Central memory CD4-positive, alpha-beta T cell (primary cell): ENCODE data around the gene NFE2L3.
A peak's percentile ranks its signal among the peaks of the same experiment; 100 is the strongest.
"Not testable (repeated sequence)": the region's sequence is repeated elsewhere in the genome, so short reads cannot be mapped to it uniquely, and the experiment has no call there.

Experiments
- DNase-seq: peaks from one replicate; pipeline ENCODE4 v3.0.0; 2022

Gene NFE2L3

DNA sequence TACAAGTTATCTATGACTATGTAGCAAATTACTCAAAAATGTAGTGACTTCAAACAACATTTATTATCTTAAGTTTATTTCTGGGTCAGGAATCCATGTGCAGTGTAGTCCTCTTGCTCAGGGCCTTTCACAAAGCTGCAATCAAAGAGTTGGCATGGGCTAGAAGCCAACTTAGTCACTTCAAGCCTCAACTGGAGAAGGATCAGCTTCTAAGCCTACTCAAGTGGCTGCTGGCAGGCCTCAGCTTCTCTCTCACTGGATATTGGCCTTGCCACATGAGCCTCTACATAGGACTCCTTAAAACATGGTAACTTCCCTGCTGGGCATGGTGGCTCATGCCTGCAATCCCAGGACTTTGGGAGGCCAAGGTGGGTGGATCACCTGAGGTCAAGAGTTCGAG is 5.0 kb upstream of the NFE2L3 start:
- DNase-seq: no peak

DNA sequence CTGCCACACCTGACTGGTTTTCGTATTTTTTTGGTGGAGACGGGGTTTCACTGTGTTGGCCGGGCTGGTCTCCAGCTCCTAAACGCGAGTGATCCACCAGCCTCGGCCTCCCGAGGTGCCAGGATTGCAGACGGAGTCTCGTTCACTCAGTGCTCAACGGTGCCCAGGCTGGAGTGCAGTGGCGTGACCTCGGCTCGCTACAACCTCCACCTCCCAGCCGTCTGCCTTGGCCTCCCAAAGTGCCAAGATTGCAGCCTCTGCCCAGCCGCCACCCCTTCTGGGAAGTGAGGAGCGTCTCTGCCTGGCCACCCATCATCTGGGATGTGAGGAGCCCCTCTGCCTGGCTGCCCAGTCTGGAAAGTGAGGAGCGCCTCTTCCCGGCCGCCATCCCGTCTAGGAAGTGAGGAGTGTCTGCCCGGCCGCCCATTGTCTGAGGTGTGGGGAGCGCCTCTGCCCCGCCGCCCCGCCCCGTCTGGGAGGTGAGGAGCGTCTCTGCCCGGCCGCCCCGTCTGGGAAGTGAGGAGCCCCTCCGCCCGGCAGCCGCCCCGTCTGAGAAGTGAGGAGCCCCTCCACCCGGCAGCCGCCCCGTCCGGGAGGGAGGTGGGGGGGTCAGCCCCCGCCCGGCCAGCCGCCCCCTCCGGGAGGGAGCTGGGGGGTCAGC is 4.2 kb upstream of the NFE2L3 start:
- DNase-seq: not testable (repeated sequence)

DNA sequence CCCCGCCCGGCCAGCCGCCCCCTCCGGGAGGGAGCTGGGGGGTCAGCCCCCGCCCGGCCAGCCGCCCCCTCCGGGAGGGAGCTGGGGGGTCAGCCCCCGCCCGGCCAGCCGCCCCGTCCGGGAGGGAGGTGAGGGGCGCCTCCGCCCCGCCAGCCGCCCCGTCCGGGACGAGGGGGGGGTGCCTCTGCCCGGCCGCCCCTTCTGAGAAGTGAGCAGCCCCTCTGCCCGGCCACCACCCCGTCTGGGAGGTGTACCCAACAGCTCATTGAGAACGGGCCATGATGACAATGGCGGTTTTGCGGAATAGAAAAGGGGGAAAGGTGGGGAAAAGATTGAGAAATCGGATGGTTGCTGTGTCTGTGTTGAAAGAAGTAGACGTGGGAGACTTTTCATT is 3.7 kb upstream of the NFE2L3 start:
- DNase-seq: not testable (repeated sequence)

DNA sequence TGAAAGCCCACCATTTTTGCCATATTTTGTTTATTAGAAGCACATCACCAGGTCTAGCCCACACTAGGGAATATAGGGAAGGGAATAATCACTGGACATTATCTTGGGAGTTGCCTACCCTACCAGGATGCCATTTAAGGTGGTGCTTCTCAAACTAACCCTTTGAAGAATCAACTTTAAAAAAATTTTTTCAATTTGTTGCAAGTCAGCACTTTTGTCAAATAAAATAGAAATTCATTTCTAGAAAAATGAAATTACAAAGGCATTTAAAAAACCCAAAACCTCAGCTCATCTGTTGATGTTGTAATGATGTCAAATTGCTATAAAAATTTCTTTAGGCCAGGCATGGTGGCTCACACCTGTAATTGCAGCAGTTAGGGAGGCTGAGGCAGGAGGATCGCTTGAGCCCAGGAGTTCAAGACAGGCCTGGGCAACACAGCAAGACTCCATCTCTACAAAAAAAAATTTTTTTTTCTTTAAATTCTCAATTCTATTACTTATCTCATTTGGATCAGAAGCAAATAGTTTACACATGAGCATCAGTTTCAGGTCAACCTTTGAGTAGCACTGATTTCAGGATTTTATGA is 2.5 kb upstream of the NFE2L3 start:
- DNase-seq: no peak

DNA sequence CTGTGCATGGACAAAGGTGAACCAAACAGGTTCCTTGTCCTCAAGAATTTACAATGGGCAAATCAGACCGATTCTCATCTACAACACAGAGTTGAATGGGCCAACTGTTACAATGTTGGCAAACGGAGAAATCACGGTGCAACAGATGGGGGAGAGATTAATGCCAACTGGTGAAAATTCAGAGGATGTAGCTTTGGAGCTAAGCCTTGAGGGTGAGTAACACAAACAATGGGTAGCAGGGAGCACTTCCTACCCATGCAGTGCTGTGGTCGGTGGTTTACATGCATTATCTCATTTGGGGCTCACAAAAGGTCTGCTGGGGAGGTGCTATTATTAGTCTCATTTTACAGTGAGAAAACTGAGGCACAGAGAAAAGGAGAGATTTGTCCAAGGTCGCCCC is 902 bp upstream of the NFE2L3 start:
- DNase-seq: no peak

DNA sequence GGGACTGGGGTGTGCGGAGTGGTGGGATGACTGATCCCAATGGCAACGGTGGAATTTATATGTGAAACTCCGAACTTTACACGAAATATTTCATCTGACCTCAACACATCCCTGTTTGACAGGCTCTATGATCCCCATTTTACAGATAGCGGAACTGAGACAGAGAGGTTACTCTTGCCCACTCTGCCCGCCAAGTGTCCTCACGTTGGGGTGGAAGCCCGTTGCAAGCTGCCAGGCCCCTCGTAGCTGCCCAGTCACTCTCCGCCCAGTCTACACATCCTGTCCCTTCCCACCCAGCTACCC is 397 bp upstream of the NFE2L3 start:
- DNase-seq: no peak

DNA sequence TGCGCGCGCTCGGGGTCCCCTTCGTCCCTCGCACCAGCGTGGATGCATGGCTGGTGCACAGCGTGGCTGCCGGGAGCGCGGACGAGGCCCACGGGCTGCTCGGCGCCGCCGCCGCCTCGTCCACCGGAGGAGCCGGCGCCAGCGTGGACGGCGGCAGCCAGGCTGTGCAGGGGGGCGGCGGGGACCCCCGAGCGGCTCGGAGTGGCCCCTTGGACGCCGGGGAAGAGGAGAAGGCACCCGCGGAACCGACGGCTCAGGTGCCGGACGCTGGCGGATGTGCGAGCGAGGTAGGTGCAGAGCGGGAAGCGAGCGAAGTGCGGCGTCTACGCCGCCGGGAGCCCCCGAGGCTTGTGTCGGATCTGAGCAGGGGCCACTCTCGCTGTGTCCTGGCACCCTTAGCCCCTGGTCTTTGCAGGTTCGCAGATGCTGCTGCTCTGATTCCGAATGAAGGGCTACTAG is 813 bp downstream of the NFE2L3 start:
- peak; percentile 36 for DNase-seq

DNA sequence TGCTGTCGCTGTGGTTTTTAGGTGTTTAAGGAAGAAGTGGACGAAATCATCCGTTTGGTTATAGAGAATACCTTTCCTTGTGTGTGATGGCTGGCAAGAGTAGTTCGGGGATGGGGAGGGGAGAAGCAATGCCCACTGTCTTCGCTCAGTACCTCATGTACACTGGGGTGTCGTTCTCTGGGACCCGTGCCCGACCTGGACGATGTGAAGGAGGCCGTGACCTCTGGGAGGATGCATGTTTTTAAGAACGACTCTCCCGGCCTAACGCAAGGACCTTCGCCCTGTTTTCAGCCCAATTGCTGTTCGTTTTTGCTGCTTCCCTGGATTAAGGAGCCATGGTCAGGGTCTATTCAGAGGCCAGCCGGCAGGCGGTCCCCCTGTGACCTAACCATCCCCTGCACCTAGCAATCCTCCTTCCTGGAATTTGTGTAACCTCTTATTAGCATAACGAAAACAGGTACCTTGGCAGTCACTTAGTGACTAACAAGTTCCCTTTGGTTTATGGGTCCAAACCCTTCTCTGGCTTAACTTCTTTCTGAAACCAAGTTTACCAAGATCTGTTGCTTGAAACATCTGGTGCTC is 1.3 kb downstream of the NFE2L3 start:
- no peak for DNase-seq

DNA sequence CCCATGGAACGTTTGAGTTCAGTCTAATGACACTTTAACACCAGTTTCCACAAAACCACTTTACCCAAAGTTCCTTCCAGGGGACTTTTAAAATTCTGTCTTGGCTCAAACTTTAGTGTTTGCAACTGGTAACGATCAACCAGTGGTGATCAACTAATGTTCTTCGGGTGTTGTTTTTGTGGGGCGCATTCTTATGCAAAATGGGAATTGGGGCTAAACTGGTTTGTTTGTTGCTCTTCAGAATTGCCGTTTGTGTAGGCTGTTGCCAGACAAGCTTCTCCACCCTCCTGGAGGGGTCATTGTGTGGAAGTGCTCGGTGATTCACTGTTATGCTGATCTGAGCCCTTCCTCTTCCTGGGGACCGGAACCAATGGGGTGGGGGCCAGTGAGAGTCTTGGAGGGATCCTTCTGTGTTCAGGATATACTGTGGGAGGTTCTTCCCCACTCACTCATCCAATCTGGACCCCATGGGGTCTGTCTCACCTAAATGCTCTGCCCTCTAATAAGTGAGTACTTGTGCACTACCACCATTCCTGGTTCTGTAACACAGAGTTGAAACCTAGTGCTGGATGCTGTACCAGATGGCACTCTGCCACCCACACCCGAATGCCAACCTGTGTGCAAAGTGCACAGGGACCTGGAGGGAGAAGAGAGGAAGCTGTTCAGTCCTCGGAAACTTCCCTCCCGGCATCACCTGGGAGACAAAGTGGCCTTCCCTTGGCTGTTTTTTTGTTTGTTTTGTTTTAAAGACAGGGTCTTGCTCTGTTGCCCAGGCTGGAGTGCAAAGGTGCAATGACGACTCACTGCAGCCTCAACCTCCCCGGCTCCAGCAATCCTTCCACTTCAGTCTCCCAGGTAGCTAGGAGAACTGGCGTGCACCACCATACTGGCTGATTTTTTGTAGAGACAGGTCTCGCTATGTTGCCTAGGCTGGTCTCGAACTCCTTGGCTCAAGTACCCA is 2.1 kb downstream of the NFE2L3 start:
- peak; percentile 17 for DNase-seq

DNA sequence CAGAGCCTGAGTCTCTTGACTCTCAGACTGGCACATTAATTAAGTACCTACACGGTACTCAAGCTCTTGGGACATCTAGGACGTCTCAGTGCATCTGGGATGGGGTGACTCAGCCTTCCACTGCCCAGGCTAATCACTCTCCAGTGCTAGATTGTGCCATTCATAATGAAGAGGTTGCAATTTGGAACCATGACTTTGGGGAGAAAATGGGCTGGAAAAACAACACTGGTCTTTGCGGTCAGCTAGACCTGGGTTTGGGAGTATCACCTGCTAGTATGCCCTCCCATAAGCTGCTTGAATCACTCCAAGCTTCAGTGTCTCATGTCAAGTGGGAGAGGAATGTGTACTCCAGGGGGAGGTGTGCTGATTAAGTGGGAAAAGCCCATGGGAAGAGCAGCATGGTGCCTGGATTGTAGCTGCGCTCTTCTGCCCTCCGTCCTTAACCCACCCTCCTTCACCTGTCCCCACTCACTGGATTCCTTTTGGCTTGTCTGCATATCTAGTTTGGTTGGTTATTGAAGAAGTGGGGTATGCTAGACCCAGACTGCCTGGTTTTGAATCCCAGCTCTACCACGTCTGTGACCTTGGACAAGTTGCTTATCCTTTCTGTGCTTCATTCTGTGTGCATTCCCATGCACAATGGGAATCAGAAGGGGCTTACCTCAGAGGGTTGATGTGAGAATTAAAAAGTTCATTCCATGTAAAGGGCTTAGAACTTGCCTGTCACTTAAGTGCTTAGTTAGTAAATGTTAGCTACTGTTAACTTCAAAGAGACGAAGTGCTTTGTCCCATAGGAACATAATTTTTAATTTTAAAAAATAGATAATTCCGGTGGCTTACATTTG is 3.8 kb downstream of the NFE2L3 start:
- no peak for DNase-seq

DNA sequence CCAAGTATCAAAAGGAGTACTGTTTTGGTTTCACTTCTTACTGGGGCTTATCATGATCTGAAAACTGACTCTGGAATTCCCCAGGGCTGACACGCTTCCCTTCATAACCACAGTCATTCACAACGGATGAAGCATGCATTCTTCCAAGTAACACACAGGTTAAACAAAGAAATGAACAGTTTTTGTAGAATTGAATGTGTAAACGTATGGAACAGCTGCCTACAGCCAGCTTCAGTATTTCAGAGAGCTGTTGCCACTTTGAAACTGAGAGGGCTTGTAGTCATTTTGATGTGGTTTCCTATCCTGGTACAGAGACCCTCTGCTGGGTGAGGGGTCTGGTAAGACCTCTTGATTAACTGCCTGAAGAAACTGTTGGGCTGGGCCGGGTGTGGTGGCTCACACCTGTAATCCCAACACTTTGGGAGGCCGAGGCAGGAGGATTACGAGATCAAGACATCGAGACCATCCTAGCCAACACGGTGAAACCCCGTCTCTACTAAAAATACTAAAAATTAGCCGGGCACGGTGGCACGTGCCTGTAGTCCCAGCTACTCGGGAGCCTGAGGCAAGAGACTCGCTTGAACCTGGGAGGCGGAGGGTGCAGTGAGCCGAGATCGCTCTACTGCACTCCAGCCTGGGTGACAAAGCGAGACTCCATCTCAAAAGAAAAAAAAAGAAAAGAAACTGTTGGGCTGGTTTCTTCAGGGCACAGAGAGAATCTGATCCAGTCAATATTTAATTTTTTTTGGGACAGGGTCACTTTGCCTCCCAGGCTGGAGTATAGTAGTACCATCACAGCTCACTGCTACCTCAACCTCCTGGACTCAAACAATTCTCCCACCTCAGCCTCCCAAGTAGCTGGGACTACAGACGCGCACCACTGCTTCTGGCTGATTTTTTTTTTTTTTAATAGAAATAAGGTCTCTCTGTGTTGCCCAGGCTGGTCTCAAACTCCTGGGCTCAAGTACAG is 4.7 kb downstream of the NFE2L3 start:
- peak; percentile 80 for DNase-seq

DNA sequence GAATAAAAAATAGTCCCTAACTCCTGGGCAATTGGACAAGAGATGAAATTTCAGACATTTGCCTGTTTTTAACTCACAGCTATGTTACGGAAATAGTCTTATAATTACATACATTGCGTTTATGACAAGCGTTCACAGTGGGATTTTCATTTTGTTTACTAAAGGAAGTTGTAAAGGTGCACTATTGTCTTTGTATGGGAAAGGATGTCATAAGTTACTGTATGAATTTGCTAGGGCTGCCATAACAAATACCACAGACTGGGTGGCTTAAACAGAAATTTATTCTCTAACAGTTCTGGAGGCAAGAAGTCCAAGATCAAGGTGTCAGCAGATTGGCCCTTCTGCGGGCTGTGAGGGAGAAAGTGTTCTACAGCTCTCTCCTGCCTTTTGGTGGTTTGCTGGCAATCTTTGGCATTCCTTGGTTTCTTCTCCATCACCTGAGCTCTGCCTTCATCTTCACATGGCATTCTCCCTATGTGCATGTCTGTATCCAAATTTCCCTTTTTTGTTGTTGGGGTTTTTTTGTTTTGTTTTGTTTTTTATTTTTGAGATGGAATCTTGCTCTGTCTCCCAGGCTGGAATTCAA is 5.6 kb downstream of the NFE2L3 start:
- no peak for DNase-seq

DNA sequence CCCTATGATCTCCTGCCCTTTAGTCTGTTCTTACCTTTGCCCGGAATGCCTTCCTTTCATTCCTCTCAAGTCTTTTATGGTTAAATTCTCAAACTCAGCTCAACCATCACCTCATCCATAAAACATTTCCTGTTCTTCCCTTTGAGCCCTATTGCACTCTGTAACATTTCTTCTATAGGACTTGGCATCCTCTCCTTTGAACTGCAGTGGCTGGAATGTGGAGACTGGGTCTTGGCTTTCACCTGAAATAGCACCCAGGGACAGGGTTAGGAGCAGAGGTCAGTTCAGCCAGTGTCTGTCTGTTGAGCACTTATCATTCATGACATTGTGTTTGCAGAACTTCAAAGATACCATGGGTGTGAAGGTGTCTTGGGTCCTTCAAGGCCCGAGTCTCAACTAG is 7.2 kb downstream of the NFE2L3 start:
- DNase-seq: no peak

DNA sequence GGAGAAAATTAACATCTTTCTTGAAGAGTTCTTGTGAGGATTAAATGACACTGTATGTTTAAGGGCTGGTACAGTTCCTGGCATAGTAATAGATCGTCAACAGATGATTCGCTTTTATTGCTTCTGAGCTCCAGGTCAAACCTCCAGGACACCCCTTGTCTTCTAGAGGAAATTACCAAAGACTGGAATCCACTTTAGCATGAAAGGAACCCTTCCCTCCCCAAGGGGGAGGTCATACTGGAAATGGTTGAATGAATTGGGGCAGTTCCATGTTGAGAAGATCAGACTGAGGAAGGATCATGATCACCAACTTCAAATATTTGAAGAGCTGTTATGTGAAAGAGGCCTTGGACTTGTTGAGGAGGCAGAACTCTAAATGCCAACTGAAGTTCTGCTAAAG is 8.9 kb downstream of the NFE2L3 start:
- no peak for DNase-seq

DNA sequence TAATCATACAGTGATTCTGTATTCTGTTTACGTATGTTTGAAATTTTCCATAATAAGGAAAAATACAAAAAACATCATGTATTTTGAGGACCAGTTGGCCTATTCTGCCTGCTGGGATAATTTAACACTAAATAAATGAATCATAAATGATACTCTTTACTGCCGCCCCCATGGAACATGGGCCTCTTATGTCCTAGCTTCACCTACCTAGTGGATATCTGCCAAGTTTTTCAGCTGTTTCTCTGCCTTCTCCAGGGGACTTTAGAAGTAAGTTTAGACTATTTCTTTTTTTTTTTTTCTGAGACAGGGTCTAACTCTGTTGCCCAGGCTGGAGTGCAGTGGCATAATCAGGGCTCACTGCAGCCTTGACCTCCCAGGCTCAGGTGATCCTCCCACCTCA is 10.4 kb downstream of the NFE2L3 start:
- no peak for DNase-seq

DNA sequence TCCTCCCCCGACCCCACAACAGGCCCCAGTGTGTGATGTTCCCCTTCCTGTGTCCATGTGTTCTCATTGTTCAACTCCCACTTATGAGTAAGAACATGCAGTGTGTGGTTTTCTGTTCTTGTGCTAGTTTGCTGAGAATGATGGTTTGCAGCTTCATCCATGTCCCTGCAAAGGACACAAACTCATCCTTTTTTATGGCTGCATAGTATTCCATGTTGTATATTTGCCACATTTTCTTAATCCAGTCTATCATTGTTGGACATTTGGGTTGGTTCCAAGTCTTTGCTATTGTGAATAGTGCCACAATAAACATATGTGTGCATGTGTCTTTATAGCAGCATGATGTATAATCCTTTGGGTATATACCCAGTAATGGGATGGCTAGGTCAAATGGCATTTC is 11.8 kb downstream of the NFE2L3 start:
- DNase-seq: not testable (repeated sequence)

DNA sequence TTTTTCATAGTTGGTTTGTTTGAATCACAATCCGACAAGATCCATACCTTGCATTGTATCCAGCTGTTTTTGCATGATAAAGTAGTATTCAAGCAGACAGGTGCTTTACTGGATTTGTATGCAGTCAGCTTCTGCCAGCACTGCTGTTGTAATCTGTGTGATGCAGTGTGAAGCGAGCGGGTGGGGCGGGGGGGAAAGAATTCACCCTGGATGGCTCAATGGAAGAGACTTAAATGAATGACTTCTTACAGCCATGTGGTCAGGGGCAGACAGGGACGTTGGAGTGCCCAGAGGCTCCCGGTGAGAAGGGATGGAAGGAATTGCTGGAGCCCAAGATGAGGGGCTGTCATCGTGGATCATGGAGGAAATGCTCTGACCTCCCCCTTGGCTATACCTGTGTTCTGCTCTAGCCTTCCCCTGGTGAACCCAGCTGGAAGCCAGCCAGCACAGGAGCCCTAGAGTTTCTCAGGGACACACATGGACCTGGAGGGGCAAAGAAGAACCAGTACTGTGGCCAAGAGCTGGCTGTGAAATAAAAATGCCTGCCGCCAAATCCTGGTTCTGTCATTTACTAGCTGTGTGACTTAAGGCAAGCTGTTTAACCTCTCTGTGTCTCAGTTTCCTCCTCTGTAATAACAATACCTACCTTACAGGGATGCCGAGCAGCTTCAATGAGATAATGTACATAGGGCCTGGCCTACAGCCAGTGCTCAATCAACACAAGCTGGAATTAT is 14.1 kb downstream of the NFE2L3 start:
- DNase-seq: no peak

DNA sequence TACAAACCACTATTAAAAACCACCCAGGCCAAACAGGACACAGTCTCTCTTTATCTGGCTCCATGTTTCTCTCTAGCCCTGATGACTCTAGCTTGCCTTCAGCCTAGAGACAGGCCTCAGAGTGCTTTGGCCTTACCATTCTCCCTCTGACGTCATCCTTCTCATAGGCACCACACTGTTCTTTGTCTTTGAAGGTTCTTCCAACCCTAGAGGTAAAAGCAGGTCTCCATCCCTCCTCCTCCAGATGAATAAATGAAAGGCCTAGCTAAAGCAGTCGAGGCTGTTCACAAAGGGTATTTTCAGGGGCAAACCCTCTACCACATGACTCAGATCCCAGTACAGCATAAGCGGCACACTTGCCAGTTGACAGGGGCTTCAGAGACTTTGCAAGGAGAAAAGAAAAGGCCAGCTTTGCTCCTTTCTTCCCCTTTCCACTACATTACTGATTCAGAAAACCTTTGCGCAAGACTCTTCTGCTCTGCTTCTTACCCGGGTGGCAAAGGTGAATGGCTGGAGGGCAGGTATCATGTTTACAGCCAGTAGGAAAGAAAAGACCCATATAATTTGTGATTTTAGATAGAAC is 14.8 kb downstream of the NFE2L3 start:
- DNase-seq: no peak

DNA sequence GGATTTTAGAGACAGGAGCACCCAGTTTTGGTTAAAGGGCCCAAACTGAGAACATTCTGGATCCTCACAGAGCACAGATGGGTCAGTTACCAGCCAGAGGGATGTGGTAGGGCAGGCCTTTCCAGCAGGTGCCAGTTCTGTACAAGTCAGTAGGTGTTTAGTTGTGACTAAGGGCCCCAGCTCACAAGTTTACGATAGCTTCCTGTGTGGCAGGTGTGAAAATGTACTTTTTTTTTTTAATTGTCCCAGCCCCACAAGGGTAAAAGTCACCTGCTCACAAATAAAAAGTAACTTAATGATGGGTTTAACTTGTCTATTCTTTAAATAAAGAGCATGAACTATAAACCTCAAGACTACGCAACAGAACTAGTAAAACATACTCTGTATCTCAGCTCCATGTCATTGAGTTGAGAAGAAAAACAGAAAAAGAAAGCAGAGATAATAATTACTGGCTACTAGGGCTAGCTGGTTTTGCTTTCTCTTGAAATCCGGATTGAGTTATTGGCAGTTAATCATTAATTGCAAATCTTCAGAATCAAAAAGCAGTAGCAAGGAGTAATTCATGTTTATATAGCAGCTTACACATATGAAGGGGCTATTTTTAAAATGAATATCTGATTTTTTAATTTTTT is 15.4 kb downstream of the NFE2L3 start:
- DNase-seq: no peak
